Midbrain (tissue), 1 donor: Measurements from ENCODE around the gene SHISA6.

Experiments
- DNase-seq: peaks from one replicate; lab custom pipeline; 2025; lab: John Stamatoyannopoulos, UW

Gene SHISA6

GRCh38 chr17:11454096-11454495 is 213.1 kb downstream of the SHISA6 start:
- DNase-seq = no peak

GRCh38 chr17:11458279-11458678 is 217.3 kb downstream of the SHISA6 start:
- no peak for DNase-seq

GRCh38 chr17:11459861-11460331 is 218.9 kb downstream of the SHISA6 start:
- DNase-seq = no peak

- no peak for DNase-seq
Measured at GRCh38 chr17:11461993-11462548, 221.1 kb downstream of the SHISA6 start.

- DNase-seq = no peak
Measured at GRCh38 chr17:11467639-11468038, 226.6 kb downstream of the SHISA6 start.

- no peak for DNase-seq
Measured at GRCh38 chr17:11485336-11486100, 244.5 kb downstream of the SHISA6 start.

GRCh38 chr17:11486101-11486867 is 245.3 kb downstream of the SHISA6 start:
- DNase-seq = no peak

GRCh38 chr17:11486868-11487310 is 245.9 kb downstream of the SHISA6 start:
- no peak for DNase-seq

GRCh38 chr17:11487469-11487868 is 246.5 kb downstream of the SHISA6 start:
- DNase-seq = no peak

- DNase-seq = no peak
Measured at GRCh38 chr17:11488407-11488806, 247.4 kb downstream of the SHISA6 start.

GRCh38 chr17:11490171-11490755 is 249.2 kb downstream of the SHISA6 start:
- no peak for DNase-seq

GRCh38 chr17:11492511-11492910 is 251.5 kb downstream of the SHISA6 start:
- DNase-seq = no peak

GRCh38 chr17:11493936-11494335 is 252.9 kb downstream of the SHISA6 start:
- DNase-seq = no peak

- DNase-seq = no peak
Measured at GRCh38 chr17:11495613-11496012, 254.6 kb downstream of the SHISA6 start.

GRCh38 chr17:11499881-11500280 is 258.9 kb downstream of the SHISA6 start:
- no peak for DNase-seq

GRCh38 chr17:11503308-11504035 is 262.5 kb downstream of the SHISA6 start:
- no peak for DNase-seq

GRCh38 chr17:11506635-11507034 is 265.6 kb downstream of the SHISA6 start:
- DNase-seq = no peak

GRCh38 chr17:11511696-11512095 is 270.7 kb downstream of the SHISA6 start:
- no peak for DNase-seq

- no peak for DNase-seq
Measured at GRCh38 chr17:11514565-11514964, 273.6 kb downstream of the SHISA6 start.

- no peak for DNase-seq
Measured at GRCh38 chr17:11514981-11515680, 274.1 kb downstream of the SHISA6 start.

GRCh38 chr17:11515901-11516300 is 274.9 kb downstream of the SHISA6 start:
- no peak for DNase-seq
